WI38 (cell line): ENCODE measurements around the gene DHX15.

Experiments used
- H3K4me3 ChIP-seq: 2 replicates; pipeline ENCODE4 v1.5.1; 2011; ENCODE audit warnings: low read depth, mild to moderate bottlenecking, control low read depth, low read length
- TF ChIP-seq, protein P1 (sequence below): IDR thresholded peaks from 2 replicates; pipeline ENCODE4 v1.5.1; 2012; ENCODE audit warnings: low read depth, mild to moderate bottlenecking, control low read depth, low read length

DHX15 gene

GRCh38 chr4:24544208-24544988 lies 40.0 kb downstream of the DHX15 start:
- no peak overlapping the region for H3K4me3 ChIP-seq
- TF ChIP-seq, protein P1, sequence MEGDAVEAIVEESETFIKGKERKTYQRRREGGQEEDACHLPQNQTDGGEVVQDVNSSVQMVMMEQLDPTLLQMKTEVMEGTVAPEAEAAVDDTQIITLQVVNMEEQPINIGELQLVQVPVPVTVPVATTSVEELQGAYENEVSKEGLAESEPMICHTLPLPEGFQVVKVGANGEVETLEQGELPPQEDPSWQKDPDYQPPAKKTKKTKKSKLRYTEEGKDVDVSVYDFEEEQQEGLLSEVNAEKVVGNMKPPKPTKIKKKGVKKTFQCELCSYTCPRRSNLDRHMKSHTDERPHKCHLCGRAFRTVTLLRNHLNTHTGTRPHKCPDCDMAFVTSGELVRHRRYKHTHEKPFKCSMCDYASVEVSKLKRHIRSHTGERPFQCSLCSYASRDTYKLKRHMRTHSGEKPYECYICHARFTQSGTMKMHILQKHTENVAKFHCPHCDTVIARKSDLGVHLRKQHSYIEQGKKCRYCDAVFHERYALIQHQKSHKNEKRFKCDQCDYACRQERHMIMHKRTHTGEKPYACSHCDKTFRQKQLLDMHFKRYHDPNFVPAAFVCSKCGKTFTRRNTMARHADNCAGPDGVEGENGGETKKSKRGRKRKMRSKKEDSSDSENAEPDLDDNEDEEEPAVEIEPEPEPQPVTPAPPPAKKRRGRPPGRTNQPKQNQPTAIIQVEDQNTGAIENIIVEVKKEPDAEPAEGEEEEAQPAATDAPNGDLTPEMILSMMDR = no peak

DNA sequence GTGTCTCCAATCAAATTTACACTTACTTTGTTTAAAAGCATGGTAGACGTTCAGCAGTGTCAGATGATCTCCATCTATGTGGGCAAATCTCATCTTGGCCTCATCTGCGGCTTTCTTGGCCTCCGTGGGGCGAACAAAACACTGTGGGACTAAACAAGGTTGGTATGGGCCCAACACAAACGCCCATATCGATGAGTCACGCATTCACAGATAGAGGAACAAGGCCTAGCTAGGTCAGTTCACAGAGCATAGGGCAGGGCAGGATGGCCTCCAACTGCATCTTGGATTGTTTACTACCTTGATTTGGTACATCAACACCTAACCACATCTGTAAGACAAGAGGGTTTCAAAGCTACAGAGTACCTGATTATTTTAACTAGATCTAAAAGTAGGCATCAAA lies 47.3 kb downstream of the DHX15 start:
- TF ChIP-seq, protein P1 = no peak
- no peak overlapping the region for H3K4me3 ChIP-seq

DNA sequence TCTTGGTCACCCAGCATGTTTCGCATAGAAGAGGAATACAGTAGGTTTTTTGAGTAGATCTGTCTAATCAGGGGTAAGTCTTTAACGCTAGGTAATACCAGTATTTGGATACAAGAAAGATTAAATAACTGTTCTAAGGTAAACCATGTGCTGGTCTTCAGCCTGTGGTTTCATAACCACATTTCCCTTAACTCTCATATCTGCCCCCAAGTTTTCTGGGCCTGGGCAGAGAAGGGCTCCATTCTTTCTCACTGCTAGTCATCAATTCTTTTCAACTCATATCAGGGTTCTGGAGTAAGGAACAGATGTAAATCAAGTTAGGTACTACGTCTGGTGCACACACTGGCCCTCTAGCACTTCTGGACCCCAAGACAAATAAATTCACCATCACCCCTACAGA lies 49.0 kb downstream of the DHX15 start:
- TF ChIP-seq, protein P1 = no peak
- H3K4me3 ChIP-seq = no peak overlapping the region

DNA sequence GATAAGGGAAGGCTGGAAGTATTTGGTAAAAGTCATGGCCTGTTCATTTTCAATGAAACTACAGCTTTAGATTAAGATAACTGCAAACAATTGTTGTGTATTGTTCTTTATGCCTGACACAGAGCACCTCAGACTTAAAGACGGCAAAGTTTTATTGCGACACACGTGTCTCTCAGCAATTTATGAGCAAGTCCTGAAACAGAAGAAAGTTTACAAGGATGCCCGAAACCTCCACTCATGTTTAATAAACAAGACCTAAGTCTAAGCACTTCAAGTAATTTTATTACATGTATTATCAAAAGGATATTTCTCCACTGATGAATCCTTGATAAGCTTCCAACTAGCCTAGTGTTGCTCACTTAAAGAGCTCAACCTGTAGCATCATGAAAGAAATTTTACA lies 51.0 kb downstream of the DHX15 start:
- no peak overlapping the region for H3K4me3 ChIP-seq
- TF ChIP-seq, protein P1 = no peak

- TF ChIP-seq, protein P1 = no peak
These were observed 54.8 kb downstream of the DHX15 start for GRCh38 chr4:24529555-24529954.

GRCh38 chr4:24527371-24527770 lies 57.0 kb downstream of the DHX15 start:
- TF ChIP-seq, protein P1 = no peak
- H3K4me3 ChIP-seq = no peak overlapping the region

More at GRCh38 chr4:24529555-24529954, 54.8 kb downstream of the DHX15 start:
- H3K4me3 ChIP-seq = no peak overlapping the region

DNA sequence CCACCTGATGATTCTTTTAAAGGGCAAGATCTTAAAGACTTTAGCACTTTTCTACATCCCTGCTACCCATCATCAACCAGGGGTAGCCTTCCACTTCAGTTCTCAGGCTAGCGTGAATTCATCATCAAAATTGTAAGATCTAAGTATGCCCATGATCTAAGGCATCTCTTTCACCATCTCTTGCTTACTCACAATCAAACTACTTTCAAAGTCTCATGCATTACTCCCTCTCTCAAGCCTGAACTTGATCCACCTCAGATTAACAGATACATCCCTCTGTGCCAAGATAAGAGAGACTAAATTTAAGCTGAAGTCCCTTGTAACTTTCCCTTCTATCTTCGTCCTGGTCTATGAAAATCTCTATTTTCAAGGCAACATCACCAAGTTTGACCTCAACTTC lies 62.8 kb downstream of the DHX15 start:
- no peak overlapping the region for H3K4me3 ChIP-seq
- TF ChIP-seq, protein P1 = no peak
